Stimulated activated CD8-positive, alpha-beta memory T cell treated with anti-CD3 and anti-CD28 coated beads, Interleukin-15, amount 100 ng/mL, for 1 hour (primary cell): ENCODE measurements around the gene GHRL.

Experiments used
- DNase-seq: peaks from one replicate; pipeline ENCODE4 v3.0.0-alpha.2; 2020; ENCODE audit warnings: low read depth

The GHRL gene

GRCh38 chr3:10292505-10293419, at the start of gene GHRL:
GHRL (minus strand) TSS chr3:10292947; CDS start chr3:10290180, 2,767 bp downstream.
- DNase-seq, result no peak

GRCh38 chr3:10341901-10342398, 49.2 kb upstream of the GHRL start:
- DNase-seq, result no peak

GRCh38 chr3:10340476-10340875, 47.7 kb upstream of the GHRL start:
- DNase-seq, result no peak

GRCh38 chr3:10340046-10340445, 47.3 kb upstream of the GHRL start:
- no peak for DNase-seq

- DNase-seq, result no peak
Measured at GRCh38 chr3:10339376-10339955, 46.7 kb upstream of the GHRL start.

- DNase-seq, result no peak
Measured at GRCh38 chr3:10338591-10339353, 46.0 kb upstream of the GHRL start.

GRCh38 chr3:10338164-10338470, 45.4 kb upstream of the GHRL start:
- DNase-seq, result no peak

- DNase-seq, result no peak
Measured at GRCh38 chr3:10337323-10338163, 44.8 kb upstream of the GHRL start.

GRCh38 chr3:10336761-10337160, 44.0 kb upstream of the GHRL start:
- no peak for DNase-seq

- no peak for DNase-seq
Measured at GRCh38 chr3:10335871-10336622, 43.3 kb upstream of the GHRL start.

GRCh38 chr3:10335190-10335738, 42.5 kb upstream of the GHRL start:
- DNase-seq, result no peak

- no peak for DNase-seq
Measured at GRCh38 chr3:10334459-10334858, 41.7 kb upstream of the GHRL start.

GRCh38 chr3:10334042-10334441, 41.3 kb upstream of the GHRL start:
- DNase-seq, result no peak

- DNase-seq, result no peak
Measured at GRCh38 chr3:10333349-10333650, 40.6 kb upstream of the GHRL start.

GRCh38 chr3:10332481-10333348, 40.0 kb upstream of the GHRL start:
- no peak for DNase-seq

GRCh38 chr3:10331320-10331719, 38.6 kb upstream of the GHRL start:
- DNase-seq, result no peak

- no peak for DNase-seq
Measured at GRCh38 chr3:10330319-10330718, 37.6 kb upstream of the GHRL start.

- DNase-seq, result no peak
Measured at GRCh38 chr3:10329495-10330015, 36.8 kb upstream of the GHRL start.

- DNase-seq, result no peak
Measured at GRCh38 chr3:10328460-10329071, 35.8 kb upstream of the GHRL start.
